ENCODE data around the gene SPATA4.

DNA sequence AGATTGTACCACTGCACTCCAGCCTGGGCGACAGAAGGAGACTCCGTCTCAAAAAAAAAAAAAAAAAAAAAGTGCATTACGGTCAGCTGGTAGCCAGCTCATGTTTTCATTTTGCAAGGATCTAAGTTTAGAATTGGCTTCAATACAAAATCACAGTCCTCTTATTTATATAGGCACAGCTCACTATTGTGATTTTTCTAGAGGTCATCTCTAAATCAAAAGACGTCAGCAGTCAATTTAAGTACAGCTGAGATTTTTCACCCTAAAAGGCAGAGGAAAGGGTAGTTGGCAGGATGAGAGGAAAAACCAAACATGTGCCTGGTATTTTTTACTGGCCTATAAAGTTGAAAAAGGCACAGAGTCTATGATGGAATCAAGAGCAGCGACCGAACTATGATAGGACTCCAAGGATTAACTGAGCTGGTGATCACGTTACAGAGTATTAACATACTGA lies 42.8 kb upstream of the SPATA4 start:
- TF ChIP-seq CTCF (IDR thresholded peaks at IDR 0.05; ENCODE audit: low read depth, low read length), result no peak
- no peak for TF ChIP-seq POLR2A (IDR thresholded peaks at IDR 0.05; ENCODE audit: extremely low read depth, insufficient read length)
- TF ChIP-seq MYC (IDR thresholded peaks at IDR 0.05; ENCODE audit: low read depth, low read length), result no peak
- TF ChIP-seq MAX (IDR thresholded peaks at IDR 0.05; ENCODE audit: low read depth, low read length), result no peak

Data from NB4 (cell line).